ENCODE measurements around the gene NUP98.

DNA sequence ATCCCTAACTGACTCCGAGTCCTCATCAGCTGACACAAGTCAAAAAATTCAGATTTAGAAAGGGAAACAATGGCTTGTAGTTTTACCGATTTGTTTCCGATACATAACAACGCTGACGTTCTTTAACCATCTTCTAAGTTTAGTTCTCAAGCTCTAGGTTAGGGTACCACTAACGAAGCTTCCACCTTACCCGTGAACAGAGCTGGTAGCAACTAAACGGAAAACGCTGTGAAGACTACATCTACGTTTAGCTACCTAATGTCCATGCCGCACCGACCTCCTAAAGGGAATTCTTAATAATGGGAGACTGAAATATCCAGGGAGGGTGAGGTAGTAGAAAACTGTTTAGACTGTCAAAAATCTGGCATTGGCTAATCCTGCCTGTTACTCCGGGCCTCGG lies 1.0 kb downstream of the NUP98 start:
- TF ChIP-seq EP300 (IDR thresholded peaks at IDR 0.05), result no peak
- TF ChIP-seq CTCF (IDR thresholded peaks at IDR 0.05), result no peak

Measured in A549 (cell line).